ENCODE measurements around the gene PAX7. TPM values are rescaled to one million over a fixed set of nuclear protein-coding genes. Genes with fewer than 3 reads are reported as not detected.

PAX7 gene
- total RNA-seq (under 1 TPM in 1 of 2 donors, not detected in 1; 0.03 TPM), polyA plus RNA-seq (not detected)
- long read RNA-seq, donor 1: 0 reads
- long read RNA-seq, donor 2: 0 reads
- long read RNA-seq, donor 3: 0 reads
- long read RNA-seq, donor 4: 0 reads
- long read RNA-seq, donor 5: 0 reads

GRCh38 chr1:18630511-18631495 lies at the start of gene PAX7:
Gene PAX7 (plus strand): TSS chr1:18630846. CDS start chr1:18631604, 758 bp downstream.
- DNase-seq: peak; percentile 49 to 57 (median 50)
- Histone ChIP-seq H3K27ac (ENCODE audit: low read depth in 1 of 2, low read length in 1 of 2) (no peak within 1 kb of the TSS), H3K36me3 (ENCODE audit: control insufficient read depth in 4 of 4, insufficient read depth in 4 of 4, low read length in 4 of 4) (no peaks in the 10 kb centered on the region), H3K9ac (ENCODE audit: insufficient read depth in 1 of 2, low read length in 2 of 2) (no peak within 1 kb of the TSS), H3K4me1 (ENCODE audit: control insufficient read depth in 5 of 5, insufficient read depth in 5 of 5, low read length in 5 of 5) (no peaks in the 10 kb centered on the region), H3K27me3 (ENCODE audit: control insufficient read depth in 3 of 3, insufficient read depth in 3 of 3, low read length in 2 of 3) (peaks cover 27 to 93% (median 84%) of the 10 kb centered on the region in 3 donors), H3K4me3 (no peak within 1 kb of the TSS), H3K9me3 (ENCODE audit: control insufficient read depth in 4 of 4, insufficient read depth in 3 of 4, low read length in 3 of 4) (peaks cover 0 to 3% (median 0%) of the 10 kb centered on the region in 4 donors)
- TF ChIP-seq, protein P1, sequence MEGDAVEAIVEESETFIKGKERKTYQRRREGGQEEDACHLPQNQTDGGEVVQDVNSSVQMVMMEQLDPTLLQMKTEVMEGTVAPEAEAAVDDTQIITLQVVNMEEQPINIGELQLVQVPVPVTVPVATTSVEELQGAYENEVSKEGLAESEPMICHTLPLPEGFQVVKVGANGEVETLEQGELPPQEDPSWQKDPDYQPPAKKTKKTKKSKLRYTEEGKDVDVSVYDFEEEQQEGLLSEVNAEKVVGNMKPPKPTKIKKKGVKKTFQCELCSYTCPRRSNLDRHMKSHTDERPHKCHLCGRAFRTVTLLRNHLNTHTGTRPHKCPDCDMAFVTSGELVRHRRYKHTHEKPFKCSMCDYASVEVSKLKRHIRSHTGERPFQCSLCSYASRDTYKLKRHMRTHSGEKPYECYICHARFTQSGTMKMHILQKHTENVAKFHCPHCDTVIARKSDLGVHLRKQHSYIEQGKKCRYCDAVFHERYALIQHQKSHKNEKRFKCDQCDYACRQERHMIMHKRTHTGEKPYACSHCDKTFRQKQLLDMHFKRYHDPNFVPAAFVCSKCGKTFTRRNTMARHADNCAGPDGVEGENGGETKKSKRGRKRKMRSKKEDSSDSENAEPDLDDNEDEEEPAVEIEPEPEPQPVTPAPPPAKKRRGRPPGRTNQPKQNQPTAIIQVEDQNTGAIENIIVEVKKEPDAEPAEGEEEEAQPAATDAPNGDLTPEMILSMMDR (IDR thresholded peaks at IDR 0.05; ENCODE audit: control extremely low read depth, extremely low read depth): no peak
- 2 to 4% methylated on average over 58 to 70 of the region's 70 CpGs for WGBS, 2 donors
- ATAC-seq (ENCODE audit: insufficient read depth, low FRiP score): no peak

DNA sequence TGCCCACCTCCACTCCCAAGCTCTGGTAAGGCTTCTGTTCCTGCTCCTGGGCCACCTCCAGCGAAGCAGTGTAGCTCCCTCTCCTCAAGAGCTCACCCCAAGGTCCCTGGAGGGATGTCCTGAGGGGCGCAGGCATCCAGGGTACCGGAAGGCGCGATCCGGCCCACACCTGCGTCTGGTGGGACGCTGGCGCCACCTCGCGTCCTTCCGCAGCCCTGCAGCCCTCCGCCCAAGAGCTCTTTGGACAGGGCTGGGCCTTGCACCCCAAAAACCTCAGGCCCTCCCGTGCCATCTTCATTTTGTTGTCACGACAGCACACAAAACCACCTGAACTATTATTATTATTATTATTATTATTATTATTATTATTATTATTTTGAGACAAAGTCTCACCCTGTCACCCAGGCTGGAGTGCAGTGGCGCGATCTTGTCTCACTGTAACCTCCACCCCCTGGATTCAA lies 49.2 kb upstream of the PAX7 start:
- Histone ChIP-seq H3K4me1 (ENCODE audit: control insufficient read depth in 5 of 5, insufficient read depth in 5 of 5, low read length in 5 of 5) (no peaks in the 10 kb centered on the region), H3K27me3 (ENCODE audit: control insufficient read depth in 3 of 3, insufficient read depth in 3 of 3, low read length in 2 of 3) (peaks cover 0 to 3% (median 0%) of the 10 kb centered on the region in 3 donors), H3K27ac (ENCODE audit: low read depth in 1 of 2, low read length in 1 of 2) (no peak overlapping the region), H3K9ac (ENCODE audit: insufficient read depth in 1 of 2, low read length in 2 of 2) (no peak overlapping the region), H3K9me3 (ENCODE audit: control insufficient read depth in 4 of 4, insufficient read depth in 3 of 4, low read length in 3 of 4) (no peaks in the 10 kb centered on the region), H3K36me3 (ENCODE audit: control insufficient read depth in 4 of 4, insufficient read depth in 4 of 4, low read length in 4 of 4) (no peaks in the 10 kb centered on the region), H3K4me3 (no peak overlapping the region)
- DNase-seq: peak in 1 of 3 donors; percentile 25
- no peak for ATAC-seq (ENCODE audit: insufficient read depth, low FRiP score)
- WGBS, 2 donors: 15 to 18% methylated on average over 16 to 17 of the region's 17 CpGs
- TF ChIP-seq, protein P1 (IDR thresholded peaks at IDR 0.05; ENCODE audit: control extremely low read depth, extremely low read depth): peak; percentile 28

DNA sequence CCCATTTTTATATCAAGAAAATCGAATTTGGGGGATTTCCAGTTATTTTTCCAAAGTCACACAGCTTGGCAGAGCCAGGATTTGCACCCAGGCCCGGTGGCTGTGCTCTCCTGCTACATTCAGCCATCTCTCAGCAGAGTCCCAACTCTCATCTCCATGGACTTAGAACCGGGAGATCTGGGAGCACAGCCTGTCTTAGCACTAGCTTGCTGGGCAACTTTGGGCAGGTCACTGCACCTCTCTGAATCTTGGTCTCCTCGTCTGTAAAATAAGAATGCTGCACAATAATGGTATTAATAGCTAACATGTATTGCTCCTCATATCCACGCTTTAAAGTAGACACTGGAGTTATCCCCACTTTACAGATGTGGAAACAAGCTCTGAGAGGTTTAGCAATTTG lies 47.8 kb upstream of the PAX7 start:
- peaks cover 0 to 10% (median 0%) of the 10 kb centered on the region in 3 donors for H3K27me3 ChIP-seq (ENCODE audit: control insufficient read depth in 3 of 3, insufficient read depth in 3 of 3, low read length in 2 of 3)
- TF ChIP-seq, protein P1 (IDR thresholded peaks at IDR 0.05; ENCODE audit: control extremely low read depth, extremely low read depth): no peak
- no peak for DNase-seq
- H3K4me3 ChIP-seq: no peak overlapping the region
- no peak overlapping the region for H3K9ac ChIP-seq (ENCODE audit: insufficient read depth in 1 of 2, low read length in 2 of 2)
- H3K36me3 ChIP-seq (ENCODE audit: control insufficient read depth in 4 of 4, insufficient read depth in 4 of 4, low read length in 4 of 4): no peaks in the 10 kb centered on the region
- WGBS, 2 donors: 65 to 75% methylated on average over 5 of the region's 5 CpGs
- H3K27ac ChIP-seq (ENCODE audit: low read depth in 1 of 2, low read length in 1 of 2): no peak overlapping the region
- no peak for ATAC-seq (ENCODE audit: insufficient read depth, low FRiP score)
- no peaks in the 10 kb centered on the region for H3K9me3 ChIP-seq (ENCODE audit: control insufficient read depth in 4 of 4, insufficient read depth in 3 of 4, low read length in 3 of 4)
- no peaks in the 10 kb centered on the region for H3K4me1 ChIP-seq (ENCODE audit: control insufficient read depth in 5 of 5, insufficient read depth in 5 of 5, low read length in 5 of 5)
